ENCODE results near the gene KRT9.

GRCh38 chr17:41548844-41549595 is 22.8 kb downstream of the KRT9 start:
- TF ChIP-seq CTCF (IDR thresholded peaks at IDR 0.05) (peak; percentile 61 to 91 (median 82)), POLR2A (IDR thresholded peaks at IDR 0.05) (peak; percentile 35)

Data from prostate gland (tissue), 2 donors.